H1 (cell line): Measurements from ENCODE around the gene PF4V1. TPM values are rescaled to one million over a fixed set of nuclear protein-coding genes. Genes with fewer than 3 reads are reported as not detected.

Experiments
- KDM4A ChIP-seq: IDR thresholded peaks from one replicate; pipeline ENCODE4 v1.7.1; 2012; ENCODE audit warnings: low read depth, mild to moderate bottlenecking, moderate library complexity, low read length, inconsistent platforms; ENCODE audit not compliant: severe bottlenecking
- PHF8 ChIP-seq: fragments of 200-600 bp; sonication (generic); conservative IDR thresholded peaks from 2 replicates; pipeline ENCODE4 v1.7.1; 2012; ENCODE audit warnings: low read depth, mild to moderate bottlenecking, inconsistent platforms, low read length, moderate library complexity
- TAF1 ChIP-seq: IDR thresholded peaks from 2 replicates; pipeline ENCODE4 v1.6.1; 2011; ENCODE audit warnings: mild to moderate bottlenecking, low read depth, low read length
- polyA plus RNA-seq, 7 experiments: library from polyadenylated mRNA; depleted of rRNA in 3 of 7; stranded (reverse) in 5 of 7; unstranded in 2 of 7; fragments of >200 nt in 5 of 7; fragments of 200-250 nt in 2 of 7; gene quantifications; 1 replicate in 5 of 7; 2 replicates in 1 of 7; 4 replicates in 1 of 7; pipeline versions ENCODE4 v1.2.1 to v1.2.3, GENCODE V29; 2011 to 2013; ENCODE audit warnings: missing spikeins in 2 of 7, mixed read lengths in 2 of 7
- total RNA-seq: library from RNA; stranded (reverse); fragmentation: NEBNext Ultra II Directional; extraction: Animal tissue kit (Norgen Biotek cat#: 25700); gene quantifications from 2 replicates; pipeline ENCODE4 v1.2.1, GENCODE V29; 2021

The PF4V1 gene
- total and polyA plus RNA-seq, 2 of the 8 experiments (the other 6 are each of a cell fraction or from before 2014, with no cell fraction given): not detected

DNA sequence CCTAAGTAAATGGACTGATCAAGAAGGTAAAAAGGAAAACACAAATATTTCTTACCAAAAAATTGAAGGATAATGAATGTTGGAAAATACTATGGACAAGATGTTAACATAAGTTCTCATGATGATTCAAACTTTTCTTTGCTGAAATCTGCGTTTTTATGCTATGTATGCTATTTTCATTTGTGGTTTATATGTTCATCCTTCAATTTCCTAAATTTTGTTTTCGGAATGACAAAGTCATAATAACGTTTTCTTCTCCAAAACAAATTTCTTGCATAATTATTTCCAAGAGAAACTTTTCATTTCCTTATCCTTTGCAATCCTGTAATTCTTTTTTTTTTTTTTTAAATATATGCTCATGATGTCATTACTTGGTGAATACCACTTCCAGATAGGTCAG, 7.8 kb downstream of the PF4V1 start (continued):
- TF ChIP-seq PHF8 (no peak), KDM4A (no peak), TAF1 (no peak)
